AML-193 (cell line): Measurements from ENCODE around the gene PAK1.
A peak's percentile ranks its signal among the peaks of the same experiment; 100 is the strongest.

Experiments used
- DNase-seq, 2 experiments: peaks; one replicate each; lab custom pipeline; 2025; lab: John Stamatoyannopoulos, UW

PAK1 gene

DNA sequence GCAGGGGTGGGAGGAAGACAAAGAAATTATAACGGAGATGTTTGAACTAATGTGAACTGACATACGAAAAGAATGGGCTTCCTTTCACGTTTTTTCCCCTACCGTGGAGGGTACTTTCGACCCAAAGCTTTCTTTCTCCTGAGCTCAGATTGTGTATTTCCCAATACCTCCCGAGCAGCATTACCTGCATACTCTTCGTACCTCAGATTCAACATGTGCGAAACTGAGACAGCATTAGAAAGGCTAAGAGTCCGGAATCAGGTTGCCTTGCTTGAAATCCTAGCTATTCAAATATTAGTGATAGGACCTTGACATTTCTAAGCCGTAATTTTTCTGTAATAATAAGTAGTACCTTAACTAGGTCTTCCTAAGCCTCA lies 778 bp upstream of the PAK1 start:
- no peak for DNase-seq

DNA sequence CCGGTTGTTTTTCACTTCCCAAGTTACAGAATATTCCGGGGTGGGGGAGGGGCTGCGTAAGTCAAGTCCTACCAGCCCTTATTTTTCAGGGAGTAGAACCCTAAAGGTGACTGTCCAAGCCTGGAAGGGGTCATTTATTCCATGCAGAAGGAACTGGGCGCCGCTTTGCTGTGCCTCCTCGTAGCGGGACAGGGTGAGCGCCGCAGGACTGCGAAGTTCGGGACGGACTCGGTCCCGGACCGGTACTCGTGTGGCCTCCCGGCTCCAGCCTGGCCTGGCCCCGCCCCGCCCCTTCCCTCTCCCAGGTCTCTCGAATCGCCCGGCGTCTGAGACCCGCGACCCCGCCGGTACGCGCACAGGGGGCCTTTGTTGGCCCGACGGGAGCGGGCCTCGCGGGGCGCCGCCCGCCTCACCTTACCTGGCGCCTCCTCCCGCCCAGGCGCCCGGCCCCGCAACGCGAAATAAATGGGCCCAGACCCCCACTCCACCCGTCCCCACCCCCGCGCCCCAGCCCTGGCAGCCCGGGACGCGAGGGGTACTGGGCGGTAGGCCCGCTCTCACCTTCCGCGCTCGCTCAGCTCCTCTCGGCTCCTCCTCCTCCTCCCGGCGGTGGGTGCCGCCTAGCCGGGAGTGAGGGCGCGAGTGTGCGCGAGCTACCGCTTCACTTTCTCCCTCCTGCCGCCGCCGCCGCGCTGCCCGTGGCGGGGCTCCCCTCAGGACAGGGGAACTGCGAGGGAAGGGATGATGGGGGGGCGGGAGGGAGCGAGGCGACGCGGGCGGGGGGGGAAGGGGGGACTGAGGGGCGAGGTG lies 698 bp downstream of the PAK1 start:
- peak in 1 of 2 experiments; percentile 24 for DNase-seq

DNA sequence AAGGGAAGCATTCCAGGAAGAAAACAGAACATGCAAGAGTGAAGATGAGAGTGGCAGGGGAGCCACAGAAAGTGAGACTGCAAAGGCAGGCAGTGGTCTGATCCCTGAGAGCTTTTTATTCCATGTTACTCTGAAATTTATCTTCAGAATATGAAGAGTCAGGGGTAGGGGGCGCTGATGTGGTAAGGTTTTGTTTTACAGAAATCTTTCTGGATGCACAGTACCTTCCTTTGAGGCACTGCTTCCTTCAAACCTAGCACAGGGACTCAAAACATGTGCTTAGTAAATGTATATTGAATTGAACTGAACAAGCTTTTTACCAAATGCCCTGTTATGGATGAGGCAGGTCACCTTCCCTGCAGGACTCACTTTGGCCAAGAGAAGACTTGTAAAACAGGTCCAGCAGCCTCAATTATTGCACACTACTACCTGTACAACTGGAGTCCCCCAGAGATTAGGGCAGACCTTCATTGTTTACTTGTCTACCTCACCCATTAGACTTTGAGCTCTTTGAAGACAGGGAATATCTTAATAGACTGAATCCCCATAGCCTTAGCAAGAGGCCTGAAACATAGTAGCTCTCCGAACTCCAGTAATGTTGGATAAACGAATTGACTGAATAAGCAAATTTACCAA lies 2.2 kb downstream of the PAK1 start:
- peak; percentile 51 to 61 for DNase-seq

DNA sequence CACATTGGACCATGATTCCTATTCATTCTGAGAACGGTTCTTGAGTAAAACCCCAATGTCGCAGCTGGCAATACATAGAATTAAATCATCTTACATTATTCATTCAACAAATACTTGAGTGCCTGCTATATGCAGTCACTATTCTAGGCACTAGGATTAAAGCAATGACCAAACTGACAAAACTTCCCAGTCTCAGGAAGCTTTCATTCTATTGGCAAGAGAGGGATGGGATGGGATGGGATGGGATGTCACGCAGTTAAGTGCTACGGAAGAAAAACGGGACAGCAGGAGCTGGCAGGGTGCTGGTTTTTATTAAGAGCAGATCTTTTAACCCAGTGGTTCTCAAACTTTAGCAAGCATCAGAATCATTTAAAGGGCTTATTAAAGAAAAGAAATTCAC lies 2.9 kb downstream of the PAK1 start:
- DNase-seq = no peak

DNA sequence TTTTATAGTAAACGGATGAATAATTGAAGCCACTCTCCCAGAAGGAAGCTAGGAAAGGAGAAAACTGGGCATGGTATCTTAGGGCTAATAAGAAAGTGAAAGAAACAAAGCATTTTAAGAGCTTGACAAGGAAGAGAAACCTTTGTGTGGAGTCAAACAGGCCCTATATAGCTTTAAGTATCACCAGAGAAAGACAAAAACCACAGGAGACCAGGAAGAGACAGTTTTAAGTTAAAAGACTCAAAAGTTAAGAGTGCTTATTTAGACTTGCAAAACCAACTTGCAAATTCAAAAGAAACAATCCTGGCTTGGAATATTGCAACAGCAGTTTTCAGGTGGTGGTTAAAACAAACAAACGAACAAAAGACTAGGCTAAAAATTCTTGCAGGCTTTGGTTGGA lies 3.4 kb downstream of the PAK1 start:
- no peak for DNase-seq

DNA sequence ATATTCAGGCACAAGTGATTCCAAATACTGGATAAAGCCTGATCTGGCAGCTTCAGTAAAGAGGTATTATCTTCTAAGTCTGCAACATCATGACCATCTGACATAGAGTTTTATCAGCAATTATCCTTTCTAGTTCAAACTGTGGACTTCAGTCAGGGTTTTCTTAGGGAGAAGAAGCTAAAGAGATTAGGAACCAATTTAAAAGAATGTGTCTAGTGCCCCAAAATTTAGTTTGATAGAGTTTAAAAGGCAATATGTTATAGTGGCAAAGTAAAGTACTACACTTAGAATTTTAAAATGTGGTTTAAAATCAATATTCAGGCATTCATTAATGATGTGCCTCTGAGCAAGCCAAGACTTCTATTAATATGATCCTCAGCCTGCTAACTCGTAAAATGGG lies 5.4 kb downstream of the PAK1 start:
- DNase-seq = no peak

DNA sequence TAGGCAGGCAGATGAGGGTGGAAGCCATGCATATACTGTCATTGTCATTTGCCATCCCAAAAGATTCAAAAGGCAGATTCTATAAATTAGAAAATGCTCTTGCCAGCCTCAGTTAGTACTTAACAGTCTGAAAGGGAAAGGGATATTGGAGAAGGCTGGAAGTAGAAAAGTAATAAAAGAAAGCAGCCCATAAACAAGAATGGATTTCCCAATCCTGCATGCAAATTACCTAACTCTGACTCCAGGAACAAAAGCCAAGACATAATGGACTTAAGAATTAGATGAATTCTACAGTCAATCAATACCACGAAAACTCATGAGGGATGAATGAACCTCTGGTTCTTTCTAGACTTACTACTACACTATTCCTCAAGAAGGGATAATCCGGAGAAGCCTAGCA lies 5.9 kb downstream of the PAK1 start:
- peak in 1 of 2 experiments; percentile 9 for DNase-seq

DNA sequence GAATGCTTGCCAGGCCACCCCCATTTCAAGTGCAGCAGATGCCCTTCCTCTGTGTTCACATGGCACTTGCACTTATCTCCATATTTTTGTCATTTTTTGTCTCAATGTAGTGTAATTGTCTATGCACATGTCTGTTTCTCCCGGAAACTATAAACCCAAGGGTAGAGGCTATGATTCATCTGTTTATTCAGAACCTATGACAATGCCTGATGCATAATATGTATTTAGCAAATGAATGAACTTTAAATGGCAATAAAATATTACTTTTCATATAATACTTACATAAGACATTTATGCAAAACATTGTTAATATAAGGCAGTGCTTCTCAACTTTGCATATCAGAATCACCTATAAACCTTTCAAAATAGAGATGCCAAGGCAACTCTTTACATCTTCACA lies 6.7 kb downstream of the PAK1 start:
- no peak for DNase-seq

DNA sequence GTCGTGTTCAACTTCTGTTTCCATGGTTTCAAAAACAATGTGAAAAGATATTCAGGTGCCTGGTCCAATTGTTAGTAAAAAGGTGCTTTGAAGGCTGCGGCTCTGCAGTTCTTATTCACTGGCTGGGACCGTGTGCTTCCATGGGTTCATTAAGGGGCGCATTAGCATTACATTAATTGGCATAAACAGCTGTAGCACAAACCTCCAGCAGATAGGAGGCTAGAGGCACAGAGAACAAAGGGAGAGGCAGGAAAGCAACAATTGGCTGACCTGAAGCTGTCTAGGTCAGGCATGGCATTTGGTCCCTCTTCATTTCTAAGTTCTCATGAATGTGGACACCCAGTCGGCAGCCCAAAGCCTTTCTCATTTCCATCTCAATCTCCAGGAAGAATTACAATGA lies 16.6 kb downstream of the PAK1 start:
- DNase-seq = no peak

DNA sequence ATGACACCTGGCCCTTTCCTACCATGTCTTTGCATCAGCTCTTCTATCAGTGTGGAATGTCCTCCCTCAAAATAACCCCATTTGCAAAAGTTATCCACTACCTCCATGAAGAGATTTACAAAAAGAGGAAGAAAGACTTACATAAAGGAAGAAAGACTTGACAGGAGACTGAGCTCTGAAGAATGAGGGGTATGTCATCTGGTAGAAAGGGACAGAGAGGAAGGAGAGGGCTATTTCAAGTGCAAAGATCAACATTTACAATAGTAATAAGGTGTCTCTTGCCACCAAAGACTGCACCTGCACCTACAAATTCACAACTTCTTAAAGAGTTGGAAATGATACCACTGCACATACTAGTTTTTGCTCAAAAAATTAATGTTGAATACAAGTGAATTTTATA lies 18.2 kb downstream of the PAK1 start:
- DNase-seq = peak in 1 of 2 experiments; percentile 14

DNA sequence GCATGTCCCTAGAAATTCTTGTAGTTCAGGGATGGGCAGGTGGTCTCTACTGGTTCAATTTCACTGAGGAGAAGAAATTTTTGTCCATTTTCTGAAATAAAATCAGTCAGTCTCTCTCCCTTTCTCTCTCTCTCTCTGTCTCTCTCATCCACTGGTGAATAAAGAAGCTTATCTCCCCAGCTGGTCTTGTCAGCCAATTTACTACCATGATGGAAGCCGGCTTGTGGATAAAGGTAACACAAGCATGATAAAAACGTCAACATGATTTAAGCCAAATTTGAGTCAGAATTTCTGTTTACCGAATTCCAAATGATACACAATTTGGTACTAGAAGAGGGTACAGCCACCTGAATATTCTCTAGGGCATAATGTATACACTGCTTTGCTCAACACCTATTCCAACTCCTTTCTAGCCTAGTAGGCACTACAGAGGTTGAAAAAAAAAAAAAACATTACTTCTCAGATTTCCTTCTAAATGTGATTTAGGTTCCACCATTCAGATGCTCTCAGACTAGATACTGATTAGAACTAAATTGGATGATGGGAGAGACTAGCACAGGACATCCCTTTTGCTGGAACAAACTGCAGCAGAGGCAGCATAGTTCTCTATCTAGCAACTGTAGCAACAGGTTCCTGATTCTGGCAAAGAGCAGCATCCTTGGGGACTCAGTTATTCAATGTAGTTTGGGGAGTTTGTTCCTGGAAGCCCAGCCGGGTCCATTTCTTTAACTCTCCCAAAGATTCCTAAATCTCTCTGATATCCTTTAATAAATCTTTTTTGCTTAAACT lies 18.8 kb downstream of the PAK1 start:
- DNase-seq = no peak

DNA sequence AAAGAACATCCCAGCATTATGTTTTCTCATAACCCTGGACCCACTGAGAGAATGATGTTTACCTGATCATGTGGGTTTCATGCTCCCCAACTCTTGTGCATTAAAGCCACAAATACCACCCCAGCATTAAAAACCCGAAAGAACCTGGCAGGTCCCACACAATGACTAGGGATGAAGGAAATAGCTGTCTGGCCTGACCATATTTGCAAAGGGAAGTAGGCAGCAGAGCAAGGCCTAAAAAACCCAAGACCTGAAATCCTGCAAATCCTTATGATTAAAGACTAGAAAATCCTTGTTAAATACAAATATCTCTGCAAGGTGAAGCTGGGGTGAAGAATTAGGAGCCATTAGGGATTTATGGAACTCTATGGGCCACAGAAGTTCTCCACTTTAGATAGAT lies 23.7 kb downstream of the PAK1 start:
- DNase-seq = no peak

DNA sequence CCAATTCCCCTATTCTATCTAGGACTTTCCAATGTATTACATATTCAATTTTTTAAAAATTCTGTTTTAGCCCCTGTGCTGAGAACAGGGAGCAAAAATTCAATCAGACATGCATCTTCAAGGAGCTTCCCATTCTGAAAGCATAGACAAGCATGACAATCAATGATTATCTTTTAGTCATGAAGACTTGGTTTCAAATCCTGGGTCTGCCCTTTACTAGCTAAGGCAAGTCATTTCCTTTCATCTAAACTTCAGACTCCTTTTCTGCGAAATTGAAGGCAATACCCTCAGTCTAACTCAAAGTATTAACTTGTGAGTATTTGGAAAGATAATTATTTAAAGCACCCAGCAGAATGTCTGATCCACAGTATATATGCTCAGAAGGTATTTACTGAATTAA lies 24.1 kb downstream of the PAK1 start:
- DNase-seq = no peak

DNA sequence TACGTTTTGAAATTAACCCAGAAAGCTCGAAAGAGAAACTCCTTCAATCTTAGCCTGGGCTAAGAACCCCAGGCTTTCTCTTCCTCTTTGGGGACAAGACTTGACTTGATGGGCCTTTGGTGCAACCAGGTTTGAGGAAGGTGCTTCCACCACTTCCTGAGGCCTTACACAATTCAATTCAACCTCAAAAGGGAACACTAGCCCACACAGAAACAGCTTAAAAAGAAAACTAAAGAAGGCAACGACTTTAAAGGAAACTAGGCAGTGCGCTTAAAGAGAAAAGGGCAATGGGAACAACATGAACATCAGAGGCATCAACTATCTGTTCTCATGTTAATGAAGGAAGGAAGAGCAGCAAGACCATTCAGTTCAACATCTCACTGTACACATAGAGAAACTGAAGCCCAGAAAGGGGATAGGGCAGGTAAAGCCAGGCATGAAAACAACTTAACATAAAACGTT lies 24.8 kb downstream of the PAK1 start:
- DNase-seq = peak; percentile 87 to 94

DNA sequence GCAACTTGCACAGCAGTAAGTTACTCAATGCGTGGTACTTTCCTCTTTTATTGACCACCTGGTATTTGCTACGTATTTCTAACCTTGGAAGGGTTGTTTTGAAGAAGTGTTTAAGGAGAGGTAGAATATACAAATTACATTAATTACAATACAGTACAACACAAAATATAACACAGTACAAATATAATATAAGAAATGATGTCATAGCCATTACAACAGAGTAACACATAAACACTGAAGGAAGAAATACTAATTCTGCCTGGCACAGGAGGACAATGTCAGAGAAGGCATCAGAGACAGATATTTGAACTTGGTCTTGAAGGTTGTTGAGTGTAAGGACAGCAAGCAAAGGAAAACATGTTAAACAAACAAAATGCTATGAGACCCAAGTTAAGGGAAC lies 25.6 kb downstream of the PAK1 start:
- no peak for DNase-seq

DNA sequence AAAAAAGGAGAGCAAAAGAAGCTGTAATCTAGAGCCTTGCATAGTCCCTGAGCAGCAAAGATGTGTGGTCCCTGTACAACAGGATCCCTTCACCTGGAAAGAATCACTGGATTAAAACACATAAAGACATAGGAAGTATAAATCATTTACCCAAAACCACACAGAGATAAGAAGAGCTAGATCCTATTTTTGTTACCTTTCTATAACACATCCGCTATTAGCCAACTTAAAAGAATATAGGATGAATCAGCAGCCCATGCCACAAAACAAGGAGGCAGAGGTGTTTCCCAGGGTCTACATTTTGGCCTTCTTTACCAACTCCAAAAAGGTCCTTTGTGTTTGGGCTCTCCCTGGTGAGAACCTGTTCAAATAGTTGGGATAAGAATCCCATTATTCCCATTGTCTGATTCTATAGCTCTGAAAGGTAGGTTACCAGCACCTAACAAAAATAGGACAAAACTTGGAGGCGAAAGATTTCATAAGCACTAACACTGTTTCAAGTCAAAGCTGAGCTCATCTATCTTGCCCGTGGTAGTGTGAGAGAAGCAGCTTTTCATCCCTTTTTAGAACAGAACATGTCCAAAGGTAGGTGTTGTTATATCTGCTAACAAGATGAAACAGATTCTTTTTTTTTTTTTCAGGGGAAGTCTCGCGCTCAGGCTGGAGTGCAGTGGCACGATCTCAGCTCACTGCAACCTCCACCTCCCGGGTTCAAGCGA lies 26.8 kb downstream of the PAK1 start:
- no peak for DNase-seq

DNA sequence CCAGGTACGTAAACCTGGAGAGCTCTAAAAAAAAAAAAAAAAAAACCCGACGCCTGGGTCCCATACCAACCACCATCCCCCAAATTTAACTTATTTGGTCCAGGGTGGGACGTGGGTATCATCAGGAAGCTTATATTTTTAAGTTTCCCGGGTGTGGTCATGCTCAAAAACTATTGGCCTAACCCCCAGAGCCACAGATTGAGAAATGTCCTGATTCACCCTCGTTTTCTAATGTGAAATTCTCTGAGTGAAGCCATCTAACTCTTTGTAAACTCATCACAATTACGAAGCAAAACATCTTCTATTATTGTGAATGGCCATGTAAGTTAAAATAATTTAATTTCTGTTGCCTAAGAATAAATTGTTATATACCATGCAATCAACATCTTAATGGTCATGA lies 29.6 kb downstream of the PAK1 start:
- no peak for DNase-seq

DNA sequence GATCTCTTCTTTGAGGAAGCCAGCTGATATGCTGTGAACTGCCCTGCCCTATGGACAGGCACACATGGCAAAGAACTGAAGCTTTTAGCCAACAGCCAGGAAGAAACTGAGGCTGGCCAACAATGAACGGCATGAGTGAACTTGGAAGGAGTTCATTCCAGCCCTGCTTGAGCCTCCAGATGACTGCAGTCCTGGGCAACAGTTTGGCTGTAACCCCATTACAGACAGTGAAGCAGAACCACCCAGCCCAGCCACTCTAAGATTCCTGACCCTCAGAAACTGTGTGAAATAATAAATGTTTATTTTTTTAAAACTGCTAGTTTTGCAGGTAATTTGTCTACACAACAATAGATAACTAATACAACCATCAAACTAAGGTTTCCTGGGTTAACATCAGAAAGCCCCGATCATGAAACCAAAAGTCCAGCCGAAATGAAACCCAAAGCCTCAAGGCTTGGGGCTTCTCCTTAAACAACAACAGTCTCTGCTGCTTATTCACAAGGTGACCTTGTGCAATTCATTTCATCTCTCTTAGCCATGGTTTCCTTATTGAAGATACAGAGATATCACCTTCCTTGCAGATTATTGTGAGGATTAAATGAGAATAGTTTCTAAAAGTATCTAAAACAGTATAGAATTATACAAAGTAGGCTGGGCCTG lies 31.4 kb downstream of the PAK1 start:
- DNase-seq = no peak

DNA sequence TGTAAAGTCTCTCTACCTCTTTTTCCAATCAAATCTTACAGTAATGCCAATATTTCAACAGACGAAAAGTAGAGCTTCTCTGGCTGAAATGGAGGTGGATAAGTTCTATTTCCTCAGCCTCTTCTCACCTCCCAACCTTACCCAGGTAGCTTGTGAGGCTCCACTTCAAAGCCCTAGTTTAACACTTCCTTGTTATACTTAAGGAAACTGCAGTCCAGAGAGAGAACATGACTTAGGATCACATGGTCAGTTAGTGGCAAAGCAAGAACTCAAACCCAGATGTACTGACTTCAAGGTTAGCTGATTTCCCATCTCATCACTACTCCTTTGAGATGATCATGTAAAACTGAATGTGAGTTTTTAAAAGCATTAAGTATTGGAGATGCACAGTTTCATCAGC lies 32.5 kb downstream of the PAK1 start:
- no peak for DNase-seq

DNA sequence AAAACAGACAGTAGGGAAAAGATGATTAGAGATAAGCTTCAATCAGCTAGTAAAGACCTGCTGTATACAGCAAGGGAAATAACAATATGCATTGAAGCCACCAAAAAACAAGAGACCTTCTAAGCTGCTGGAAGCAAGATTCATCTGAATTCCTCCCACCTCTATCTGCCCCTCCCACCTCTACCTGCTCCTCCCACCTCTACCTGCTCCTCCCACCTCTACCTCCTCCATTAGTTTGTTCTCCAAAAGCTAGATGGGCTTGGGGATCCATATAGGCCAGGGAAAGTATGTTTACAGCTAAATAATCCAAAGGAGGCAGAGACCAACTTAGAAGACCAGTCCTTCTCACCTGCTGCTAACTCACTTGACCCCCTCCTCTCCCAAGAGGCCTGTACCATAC lies 33.2 kb downstream of the PAK1 start:
- DNase-seq = no peak

DNA sequence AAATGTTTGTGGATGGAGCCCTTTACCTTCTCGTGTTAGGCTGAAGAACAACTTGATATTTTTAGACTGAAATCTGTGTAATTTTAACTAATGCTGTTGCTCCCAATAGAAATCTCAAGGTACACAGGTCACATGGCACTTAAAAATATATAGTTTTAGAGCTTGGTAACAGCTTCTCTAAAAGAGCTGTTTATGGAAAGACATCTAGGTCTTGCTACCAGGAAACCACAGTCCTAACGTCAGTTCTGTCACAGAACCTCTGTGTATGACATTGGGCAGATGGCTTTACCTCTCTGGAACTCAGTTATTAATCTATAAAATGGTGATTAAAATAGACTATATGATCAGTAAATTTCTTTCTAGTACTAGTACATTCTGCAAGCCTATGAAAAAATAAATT lies 35.4 kb downstream of the PAK1 start:
- DNase-seq = no peak

DNA sequence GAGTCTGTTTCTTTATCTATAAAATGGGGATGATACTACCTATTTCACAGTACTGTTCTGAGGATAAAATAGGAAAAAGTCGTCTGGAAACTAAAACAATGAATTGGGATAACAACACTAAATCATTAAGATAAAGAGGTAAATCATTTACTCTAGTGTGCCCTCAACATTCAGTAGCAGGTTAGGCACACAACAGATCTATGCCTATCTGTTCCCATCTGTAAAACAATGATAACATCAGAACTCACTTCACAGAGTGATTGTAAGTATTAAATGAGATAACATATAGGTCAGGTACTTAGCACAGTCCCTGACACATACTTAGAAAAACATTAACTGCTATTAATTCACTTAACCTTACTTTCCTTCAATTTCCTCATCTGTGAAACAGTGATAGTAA lies 36.9 kb downstream of the PAK1 start:
- DNase-seq = no peak
